SK-N-MC (cell line): ENCODE measurements around the gene FEV.

Experiments used
- DNase-seq: peaks from one replicate; pipeline ENCODE4 v3.0.0-alpha.2; 2011; ENCODE audit warnings: low read depth, low spot score
- H3K27ac ChIP-seq: fragments of 200-600 bp; sonication (generic); 2 replicates; pipeline ENCODE4 v1.5.1; 2016; ENCODE audit warnings: mixed run types
- H3K36me3 ChIP-seq: fragments of 200-600 bp; sonication (generic); 2 replicates; pipeline ENCODE4 v1.6.1; 2017; ENCODE audit warnings: antibody characterized with exemption, low read length, mixed read lengths; ENCODE audit not compliant: insufficient read depth
- H3K4me3 ChIP-seq: fragments of 200-600 bp; sonication (generic); 2 replicates; pipeline ENCODE4 v1.5.1; 2016
- H3K9ac ChIP-seq: fragments of 200-600 bp; sonication (generic); 2 replicates; pipeline ENCODE4 v1.8.0; 2017; ENCODE audit warnings: mixed run types, mixed read lengths; ENCODE audit not compliant: insufficient read length
- H3K9me3 ChIP-seq: fragments of 200-600 bp; sonication (generic); 2 replicates; pipeline ENCODE4 v1.6.1; 2017; ENCODE audit warnings: low read depth, mild to moderate bottlenecking, antibody characterized with exemption, low read length, moderate library complexity, mixed read lengths
- EZH2 ChIP-seq: fragments of 200-600 bp; sonication (generic); IDR thresholded peaks from one replicate; pipeline ENCODE4 v1.6.1; 2017; ENCODE audit warnings: antibody characterized with exemption
- FOXP2 ChIP-seq: optimal IDR thresholded peaks from 2 replicates; pipeline ENCODE3; 2011; ENCODE audit warnings: mild to moderate bottlenecking, moderate library complexity; ENCODE audit not compliant: insufficient read depth; ENCODE audit errors: extremely low read length, control extremely low read depth
- POLR2AphosphoS5 ChIP-seq: IDR thresholded peaks from 2 replicates; pipeline ENCODE4 v1.6.1; 2012; ENCODE audit warnings: mild to moderate bottlenecking, low read depth, low read length, borderline replicate concordance

FEV gene

DNA sequence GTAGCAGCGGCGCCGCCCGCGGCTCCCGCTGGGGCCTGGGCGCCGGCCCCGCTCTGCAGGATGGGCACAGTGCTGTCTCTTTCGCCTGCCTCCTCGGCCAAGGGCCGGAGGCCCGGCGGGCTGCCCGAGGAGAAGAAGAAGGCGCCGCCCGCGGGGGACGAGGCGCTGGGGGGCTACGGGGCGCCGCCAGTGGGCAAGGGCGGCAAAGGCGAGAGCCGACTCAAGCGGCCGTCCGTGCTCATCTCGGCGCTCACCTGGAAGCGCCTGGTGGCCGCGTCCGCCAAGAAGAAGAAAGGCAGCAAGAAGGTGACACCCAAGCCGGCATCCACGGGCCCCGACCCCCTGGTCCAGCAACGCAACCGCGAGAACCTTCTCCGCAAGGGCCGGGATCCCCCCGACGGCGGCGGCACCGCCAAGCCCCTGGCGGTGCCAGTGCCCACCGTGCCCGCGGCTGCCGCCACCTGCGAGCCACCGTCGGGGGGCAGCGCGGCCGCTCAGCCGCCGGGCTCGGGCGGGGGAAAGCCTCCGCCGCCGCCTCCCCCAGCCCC, 25.1 kb downstream of the FEV start:
- no peak overlapping the region for H3K9ac ChIP-seq
- DNase-seq: no peak
- no peak for TF ChIP-seq FOXP2
- TF ChIP-seq POLR2AphosphoS5: no peak
- no peak for TF ChIP-seq EZH2
- H3K9me3 ChIP-seq: no peaks in the 10 kb centered on the region
- peak overlapping the region; percentile 83 for H3K4me3 ChIP-seq
- H3K36me3 ChIP-seq: no peaks in the 10 kb centered on the region
- no peak overlapping the region for H3K27ac ChIP-seq

DNA sequence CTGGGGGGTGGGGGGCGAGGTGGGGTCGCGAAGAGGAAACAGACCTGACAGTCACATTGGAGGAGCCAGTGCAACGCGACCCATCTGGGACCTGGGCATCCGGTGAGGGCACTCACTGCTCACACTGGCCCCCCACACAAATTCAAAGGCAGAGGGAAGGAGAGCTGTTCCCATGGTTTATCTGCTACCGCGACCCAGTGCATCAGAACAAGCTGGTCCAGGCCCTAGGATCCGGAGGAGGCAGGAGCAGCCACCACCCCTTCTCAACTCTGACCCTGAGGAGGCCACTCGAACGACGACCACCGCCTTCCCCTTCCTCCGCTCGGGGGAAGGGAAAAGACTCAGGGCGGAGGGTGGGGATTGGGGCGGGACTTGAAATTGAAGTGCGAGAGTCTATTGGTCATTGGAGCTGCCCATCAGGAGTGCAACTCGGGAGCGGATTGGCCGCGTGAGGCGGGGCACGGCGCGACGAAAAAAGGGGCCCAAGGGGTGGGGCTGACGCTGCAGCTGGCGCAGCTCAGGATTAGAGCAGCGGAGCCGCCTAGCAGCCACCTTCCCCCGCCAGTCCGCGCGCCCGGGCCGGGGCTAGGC, 25.7 kb downstream of the FEV start, which contains the start of gene CDK5R2:
Gene CDK5R2 (plus strand): TSS at position 526 of the 591 bp plus-strand sequence. CDS start 155 bp downstream, outside the sequence.
- Histone ChIP-seq H3K4me3 (peak within 1 kb of the TSS; percentile 83), H3K9me3 (no peaks in the 10 kb centered on the region), H3K27ac (no peak within 1 kb of the TSS), H3K36me3 (no peaks in the 10 kb centered on the region), H3K9ac (no peak within 1 kb of the TSS)
- DNase-seq: peak; percentile 82
- peak; percentile 49 for TF ChIP-seq POLR2AphosphoS5
- TF ChIP-seq EZH2: no peak

DNA sequence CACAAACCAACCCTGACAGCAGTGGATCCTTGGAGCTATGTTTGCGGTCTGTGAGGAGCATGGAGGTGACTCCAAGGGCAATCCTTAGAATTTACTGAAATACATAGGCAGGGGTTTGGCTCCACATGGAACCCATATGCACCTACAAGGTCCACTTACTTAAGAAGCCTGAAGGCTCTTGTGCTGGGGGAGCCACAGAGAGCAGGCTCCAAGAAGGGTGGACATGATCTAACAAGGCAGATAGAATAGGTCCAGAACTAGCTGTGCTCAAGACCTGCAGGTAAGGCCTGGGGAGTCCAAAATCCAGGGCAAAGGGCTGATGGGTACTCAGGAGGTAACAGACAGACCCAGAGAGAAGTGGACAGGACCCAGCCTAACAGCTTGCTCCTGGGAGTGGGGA, 26.7 kb downstream of the FEV start:
- H3K36me3 ChIP-seq: no peaks in the 10 kb centered on the region
- H3K9ac ChIP-seq: no peak overlapping the region
- no peaks in the 10 kb centered on the region for H3K9me3 ChIP-seq
- H3K4me3 ChIP-seq: no peak overlapping the region
- H3K27ac ChIP-seq: no peak overlapping the region
- DNase-seq: no peak
- TF ChIP-seq EZH2 (no peak), POLR2AphosphoS5 (no peak), FOXP2 (no peak)

DNA sequence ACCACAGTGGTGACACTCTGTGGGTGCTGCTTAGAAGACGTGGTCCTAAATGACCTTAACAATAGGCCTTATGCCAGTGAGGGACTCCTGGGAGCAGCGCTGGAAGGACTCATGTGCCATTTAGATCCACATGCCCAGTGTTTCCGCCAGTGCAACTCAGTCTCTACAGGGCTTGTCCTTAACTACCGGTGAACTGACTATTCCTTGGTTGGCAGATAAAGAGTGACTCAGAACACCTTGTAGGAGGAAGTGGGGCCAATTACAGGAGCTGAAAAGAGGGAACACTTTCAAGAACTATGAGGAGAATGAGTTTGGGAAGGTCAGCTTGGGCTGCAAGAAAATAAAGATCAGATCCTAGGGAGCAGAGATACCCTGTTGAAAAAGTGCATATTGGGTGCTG, 27.3 kb downstream of the FEV start:
- DNase-seq: no peak
- Histone ChIP-seq H3K9me3 (no peaks in the 10 kb centered on the region), H3K27ac (no peak overlapping the region)

GRCh38 chr2:218956039-218956438, 28.9 kb downstream of the FEV start:
- no peak overlapping the region for H3K4me3 ChIP-seq
- no peak overlapping the region for H3K9ac ChIP-seq
- no peak overlapping the region for H3K27ac ChIP-seq
- H3K9me3 ChIP-seq: no peaks in the 10 kb centered on the region
- DNase-seq: no peak
- no peaks in the 10 kb centered on the region for H3K36me3 ChIP-seq
- TF ChIP-seq EZH2 (no peak), POLR2AphosphoS5 (no peak), FOXP2 (no peak)

More for the DNA sequence above, 27.3 kb downstream of the FEV start:
- H3K36me3 ChIP-seq: no peaks in the 10 kb centered on the region
- no peak for TF ChIP-seq POLR2AphosphoS5
- no peak for TF ChIP-seq EZH2
- TF ChIP-seq FOXP2: no peak
- no peak overlapping the region for H3K4me3 ChIP-seq
- H3K9ac ChIP-seq: no peak overlapping the region

- H3K27ac ChIP-seq: no peak overlapping the region
- no peaks in the 10 kb centered on the region for H3K9me3 ChIP-seq
- H3K9ac ChIP-seq: no peak overlapping the region
- no peak for DNase-seq
- H3K4me3 ChIP-seq: no peak overlapping the region
- H3K36me3 ChIP-seq: no peaks in the 10 kb centered on the region
- TF ChIP-seq FOXP2 (no peak), POLR2AphosphoS5 (no peak), EZH2 (no peak)
These were observed 30.3 kb downstream of the FEV start for GRCh38 chr2:218954541-218955300.

DNA sequence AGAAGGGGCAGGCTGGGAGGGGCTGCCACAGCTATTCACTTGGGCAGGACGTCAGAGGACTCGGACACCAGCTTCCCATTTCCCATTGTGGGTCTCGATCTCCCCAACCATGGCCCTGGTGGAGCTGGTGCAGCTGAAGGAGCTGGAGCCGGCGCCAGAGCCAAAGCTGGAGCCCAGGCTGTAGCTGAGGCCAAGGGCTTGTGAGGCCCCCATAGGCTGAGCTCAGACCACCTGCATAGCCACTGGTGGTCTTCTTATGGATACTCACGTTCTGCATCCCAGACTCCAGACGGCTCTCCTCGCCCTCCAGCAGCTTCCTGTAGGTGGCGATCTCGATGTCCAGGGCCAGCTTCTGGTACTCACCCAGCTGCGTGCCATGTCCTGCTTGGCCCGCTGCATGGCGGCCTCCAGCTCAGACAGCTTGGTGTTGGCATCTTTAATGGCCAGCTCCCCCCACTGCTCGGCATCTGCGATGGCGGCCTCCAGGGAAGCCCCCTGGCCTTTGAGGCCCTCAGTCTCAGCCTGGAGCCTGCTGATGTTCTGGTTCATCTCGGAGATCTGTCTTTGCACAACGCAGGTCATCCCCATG, 31.5 kb downstream of the FEV start:
- no peak overlapping the region for H3K27ac ChIP-seq
- no peak for TF ChIP-seq EZH2
- TF ChIP-seq FOXP2: no peak
- TF ChIP-seq POLR2AphosphoS5: no peak
- no peaks in the 10 kb centered on the region for H3K9me3 ChIP-seq
- H3K9ac ChIP-seq: no peak overlapping the region
- DNase-seq: no peak
- no peak overlapping the region for H3K4me3 ChIP-seq
- no peaks in the 10 kb centered on the region for H3K36me3 ChIP-seq

DNA sequence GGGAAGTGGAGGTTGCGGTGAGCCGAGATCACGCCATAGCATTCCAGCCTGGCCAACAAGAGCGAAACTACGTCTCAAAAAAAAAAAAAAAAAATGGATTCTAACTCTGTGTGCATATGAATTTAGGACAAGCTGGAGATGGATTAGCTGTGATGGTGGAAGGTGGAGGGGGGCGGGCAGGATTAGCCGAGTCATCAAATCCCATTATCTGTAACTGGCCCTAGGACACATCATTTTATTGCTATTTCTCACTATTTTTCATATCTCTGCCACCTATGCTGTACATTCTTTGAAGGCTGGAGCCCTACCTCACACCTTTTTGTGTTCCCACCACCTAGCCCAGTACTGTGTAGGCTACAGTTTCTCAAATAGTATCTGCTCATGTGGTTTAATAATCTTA, 32.8 kb downstream of the FEV start:
- no peak overlapping the region for H3K9ac ChIP-seq
- H3K9me3 ChIP-seq: no peaks in the 10 kb centered on the region
- DNase-seq: no peak
- H3K27ac ChIP-seq: no peak overlapping the region
- H3K4me3 ChIP-seq: no peak overlapping the region
- TF ChIP-seq EZH2: no peak
- no peak for TF ChIP-seq POLR2AphosphoS5
- no peak for TF ChIP-seq FOXP2
- no peaks in the 10 kb centered on the region for H3K36me3 ChIP-seq
